K562 (cell line): Measurements from ENCODE around the gene TRIAP1. TPM values are rescaled to one million over a fixed set of nuclear protein-coding genes. Genes with fewer than 3 reads are reported as not detected.

Experiments
- BRF2 ChIP-seq: IDR thresholded peaks from 3 replicates; pipeline ENCODE4 v1.6.1; 2011; ENCODE audit warnings: borderline replicate concordance, mild to moderate bottlenecking; ENCODE audit not compliant: insufficient read length, insufficient read depth
- CREBBP ChIP-seq: IDR thresholded peaks from one replicate; pipeline ENCODE4 v1.6.1; 2012; ENCODE audit warnings: low read depth, mild to moderate bottlenecking, control low read depth, inconsistent platforms, low read length
- ETV1 ChIP-seq: fragments of 450-650 bp; conservative IDR thresholded peaks from 2 replicates; pipeline ENCODE4 v1.6.1; 2016; ENCODE audit warnings: missing genetic modification characterization, control low read depth, low read depth, missing compliant biosample characterization
- FUS ChIP-seq: fragments of 200-400 bp; formaldehyde crosslinking; optimal IDR thresholded peaks from 2 replicates; pipeline ENCODE3; 2017; ENCODE audit warnings: low read depth, low read length
- GABPB2 ChIP-seq: fragments of 250-450 bp; sonication (Bioruptor Pico); conservative IDR thresholded peaks from 2 replicates; pipeline ENCODE4 v1.5.1; 2021; ENCODE audit warnings: mild to moderate bottlenecking
- GTF2F1 ChIP-seq: IDR thresholded peaks from 2 replicates; pipeline ENCODE4 v1.6.1; 2011; ENCODE audit warnings: low read depth, low read length, improper control_type of control experiment
- HCFC1 ChIP-seq: IDR thresholded peaks from 2 replicates; pipeline ENCODE4 v1.6.1; 2012; ENCODE audit warnings: low read depth, low read length, improper control_type of control experiment
- HES1 ChIP-seq: fragments of 450-650 bp; IDR thresholded peaks from 2 replicates; pipeline ENCODE4 v1.6.1; 2016; ENCODE audit warnings: low read depth, mild to moderate bottlenecking, moderate library complexity
- MAFF ChIP-seq: IDR thresholded peaks from 2 replicates; pipeline ENCODE4 v1.6.1; 2012; ENCODE audit warnings: low read length, improper control_type of control experiment
- MAZ ChIP-seq, 2 experiments: fragments of 450-650 bp in 1 of 2; sonication (generic) in 1 of 2; formaldehyde crosslinking; IDR thresholded peaks in 1 of 2; conservative IDR thresholded peaks in 1 of 2; 2 replicates each; pipeline versions ENCODE4 v1.4.0 to v1.5.0; 2020; ENCODE audit warnings: mild to moderate bottlenecking in 1 of 2, missing genetic modification reagents in 1 of 2
- MCM2 ChIP-seq: fragments of 450-650 bp; IDR thresholded peaks from 2 replicates; pipeline ENCODE4 v1.6.1; 2017; ENCODE audit warnings: low read depth, mild to moderate bottlenecking
- MCM3 ChIP-seq: fragments of 450-650 bp; IDR thresholded peaks from 2 replicates; pipeline ENCODE4 v1.6.1; 2016
- MEIS2 ChIP-seq: fragments of 450-650 bp; IDR thresholded peaks from 2 replicates; pipeline ENCODE4 v1.6.1; 2014; ENCODE audit warnings: mild to moderate bottlenecking; ENCODE audit not compliant: partially characterized antibody
- MYC ChIP-seq, 2 experiments: fragments of 250-450 bp in 1 of 2; sonication (Bioruptor Pico) in 1 of 2; IDR thresholded peaks; 2 replicates each; pipeline versions ENCODE4 v1.5.1 to v1.6.1; 2012 to 2021; ENCODE audit warnings: low read depth in 2 of 2, borderline replicate concordance in 1 of 2, improper control_type of control experiment in 1 of 2, low read length in 1 of 2, mild to moderate bottlenecking in 1 of 2, moderate library complexity in 1 of 2
- NEUROD1 ChIP-seq: fragments of 150-350 bp; IDR thresholded peaks from 2 replicates; pipeline ENCODE4 v1.6.1; 2014; ENCODE audit warnings: borderline replicate concordance, low read length, low read depth; ENCODE audit not compliant: partially characterized antibody
- POLR2G ChIP-seq: fragments of 200-400 bp; formaldehyde crosslinking; IDR thresholded peaks from 2 replicates; pipeline ENCODE4 v1.6.1; 2017; ENCODE audit warnings: low read depth, mild to moderate bottlenecking, antibody characterized with exemption, low read length, moderate library complexity
- PRMT5 ChIP-seq: sonication (generic); formaldehyde crosslinking; IDR thresholded peaks from 2 replicates; pipeline ENCODE4 v1.5.0; 2020; ENCODE audit warnings: missing genetic modification reagents
- RBM22 ChIP-seq: fragments of 200-400 bp; formaldehyde crosslinking; IDR thresholded peaks from 2 replicates; pipeline ENCODE4 v1.6.1; 2018; ENCODE audit warnings: low read length, low read depth; ENCODE audit not compliant: poor library complexity, severe bottlenecking
- SAP30 ChIP-seq: fragments of 200-600 bp; sonication (generic); IDR thresholded peaks from 2 replicates; pipeline ENCODE4 v1.6.1; 2012; ENCODE audit warnings: borderline replicate concordance, low read depth, mild to moderate bottlenecking, moderate library complexity, low read length, control low read depth, inconsistent platforms; ENCODE audit not compliant: insufficient read depth, poor library complexity, severe bottlenecking
- TEAD1 ChIP-seq, 2 experiments: fragments of 450-650 bp in 1 of 2; sonication (generic) in 1 of 2; formaldehyde crosslinking; IDR thresholded peaks; 2 replicates each; pipeline versions ENCODE4 v1.4.0 to v1.8.0; 2020 to 2022; ENCODE audit warnings: mild to moderate bottlenecking in 2 of 2, missing genetic modification reagents in 1 of 2
- TEAD2 ChIP-seq: fragments of 450-650 bp; IDR thresholded peaks from 2 replicates; pipeline ENCODE4 v1.6.1; 2016; ENCODE audit warnings: missing genetic modification characterization, control low read depth, missing compliant biosample characterization
- YY1 ChIP-seq, 3 experiments: IDR thresholded peaks; 2 replicates each; pipeline ENCODE4 v1.6.1; 2011; ENCODE audit warnings: low read length in 2 of 3, mild to moderate bottlenecking in 2 of 3, moderate library complexity in 2 of 3, borderline replicate concordance in 1 of 3, control low read depth in 1 of 3, low read depth in 1 of 3; ENCODE audit not compliant: insufficient read depth in 3 of 3, insufficient replicate concordance in 2 of 3, control insufficient read depth in 1 of 3, insufficient read length in 1 of 3; ENCODE audit errors: extremely low read depth in 1 of 3
- ZNF3 ChIP-seq: fragments of 250-450 bp; sonication (Bioruptor Pico); IDR thresholded peaks from 2 replicates; pipeline ENCODE4 v1.5.0; 2021; ENCODE audit warnings: mild to moderate bottlenecking, moderate library complexity
- polyA plus RNA-seq, 8 experiments: library from polyadenylated mRNA; depleted of rRNA in 4 of 8; stranded (reverse) in 5 of 8; unstranded in 3 of 8; fragments of >200 nt; fragmentation: Nextera tagmentation in 2 of 8; fragmentation: Illumina TruSeq in 1 of 8; extraction: Ambion mirVana in 2 of 8; extraction: Trizol in 1 of 8; gene quantifications; 2 replicates each; pipeline versions ENCODE4 v1.2.1 to v1.2.3, GENCODE V29; 2011 to 2014; ENCODE audit warnings: inconsistent platforms in 1 of 8, missing spikeins in 1 of 8
- total RNA-seq, 7 experiments: library from RNA; depleted of rRNA in 6 of 7; stranded (reverse); fragments of >200 nt in 6 of 7; fragmentation: Illumina TruSeq in 2 of 7; extraction: Trizol in 2 of 7; gene quantifications; 2 replicates each; pipeline versions ENCODE4 v1.2.1 to v1.2.3, GENCODE V29; 2011 to 2021; ENCODE audit warnings: low replicate concordance in 1 of 7
- TF ChIP-seq, protein P1 (sequence below): sonication (generic); formaldehyde crosslinking; IDR thresholded peaks from 2 replicates; pipeline ENCODE4 v1.9.0; 2022; ENCODE audit warnings: mild to moderate bottlenecking, missing genetic modification reagents
- TF ChIP-seq, protein P2 (sequence below): sonication (generic); IDR thresholded peaks from 2 replicates; pipeline ENCODE4 v1.6.1; 2016

TRIAP1 gene
- total and polyA plus RNA-seq, 9 of the 15 experiments (the other 6 are each of a cell fraction or from before 2014, with no cell fraction given), result 37.3 to 354 (median 65.4) TPM

DNA sequence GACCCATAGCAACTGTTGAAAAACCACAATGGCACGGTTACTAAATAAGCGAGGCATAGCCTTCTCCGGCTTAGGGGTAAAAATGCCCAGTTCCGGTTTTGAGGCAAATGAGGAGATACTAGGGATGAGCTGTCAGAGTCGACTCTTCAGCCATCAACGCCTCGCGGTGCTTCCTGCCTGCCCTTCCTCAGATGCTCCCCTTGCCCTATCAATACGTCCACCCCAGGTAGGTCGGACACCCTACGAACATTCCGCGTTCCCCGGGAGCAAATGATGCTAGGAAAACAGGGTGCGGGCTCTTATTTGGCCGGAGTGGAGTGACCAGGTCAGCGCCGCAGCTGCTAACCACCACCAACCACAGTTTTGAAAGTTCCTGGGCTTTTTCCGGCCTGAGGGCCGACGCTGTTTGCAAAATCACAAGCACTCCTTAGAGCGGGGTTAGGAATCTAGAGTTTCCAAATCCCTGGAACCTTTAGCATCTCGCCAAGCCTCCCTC lies 22.2 kb upstream of the TRIAP1 start (continued):
- TF ChIP-seq NEUROD1, result peak; percentile 85
- TF ChIP-seq, protein P1, sequence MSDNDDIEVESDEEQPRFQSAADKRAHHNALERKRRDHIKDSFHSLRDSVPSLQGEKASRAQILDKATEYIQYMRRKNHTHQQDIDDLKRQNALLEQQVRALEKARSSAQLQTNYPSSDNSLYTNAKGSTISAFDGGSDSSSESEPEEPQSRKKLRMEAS (CRISPR knock-in tag), result no peak
- peak in 1 of 3 experiments; percentile 11 for TF ChIP-seq YY1 (IDR thresholded peaks at IDR 0.05; ENCODE audit: borderline replicate concordance in 1 of 3, control insufficient read depth in 1 of 3, extremely low read depth in 1 of 3, insufficient read depth in 3 of 3, insufficient read length in 1 of 3, insufficient replicate concordance in 2 of 3, low read depth in 1 of 3, low read length in 2 of 3)
- no peak for TF ChIP-seq TEAD2 (tag)
- peak in 1 of 2 experiments; percentile 8; a peak in 1 of 4 replicates for TF ChIP-seq MAZ (CRISPR knock-in tag; conservative IDR thresholded peaks at IDR 0.05 in 1 of 2, IDR thresholded peaks at IDR 0.05 in 1 of 2)
- no peak for TF ChIP-seq MCM2
- peak; percentile 7; the same call in 1 of the 2 replicates for TF ChIP-seq HCFC1
- no peak for TF ChIP-seq MAFF
- TF ChIP-seq POLR2G, result peak; percentile 47; the same call in 1 of the 2 replicates
- TF ChIP-seq GABPB2 (CRISPR knock-in tag), result no peak
- peak; percentile 56 for TF ChIP-seq SAP30
- TF ChIP-seq PRMT5 (CRISPR knock-in tag), result no peak
- no peak for TF ChIP-seq HES1
- TF ChIP-seq MEIS2, result peak; percentile 47
- no peak for TF ChIP-seq FUS
- no peak for TF ChIP-seq MCM3
- 0 out of 4 replicates have a peak, but pooled peaks of 1 of the 2 experiments have one; percentile 31 for TF ChIP-seq TEAD1 (CRISPR knock-in tag; IDR thresholded peaks at IDR 0.05)
- peak; percentile 42; the same call in 1 of the 2 replicates for TF ChIP-seq MYC (IDR thresholded peaks at IDR 0.05; ENCODE audit: low read depth, low read length)
- no peak for TF ChIP-seq MYC (CRISPR knock-in tag; IDR thresholded peaks at IDR 0.05; ENCODE audit: borderline replicate concordance, low read depth)
- peak; percentile 29; the same call in 1 of the 2 replicates for TF ChIP-seq ETV1 (tag)
- TF ChIP-seq CREBBP, result no peak
- TF ChIP-seq GTF2F1, result no peak
- TF ChIP-seq RBM22, result no peak
- TF ChIP-seq, protein P2, sequence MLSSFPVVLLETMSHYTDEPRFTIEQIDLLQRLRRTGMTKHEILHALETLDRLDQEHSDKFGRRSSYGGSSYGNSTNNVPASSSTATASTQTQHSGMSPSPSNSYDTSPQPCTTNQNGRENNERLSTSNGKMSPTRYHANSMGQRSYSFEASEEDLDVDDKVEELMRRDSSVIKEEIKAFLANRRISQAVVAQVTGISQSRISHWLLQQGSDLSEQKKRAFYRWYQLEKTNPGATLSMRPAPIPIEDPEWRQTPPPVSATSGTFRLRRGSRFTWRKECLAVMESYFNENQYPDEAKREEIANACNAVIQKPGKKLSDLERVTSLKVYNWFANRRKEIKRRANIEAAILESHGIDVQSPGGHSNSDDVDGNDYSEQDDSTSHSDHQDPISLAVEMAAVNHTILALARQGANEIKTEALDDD, result peak; percentile 68
- no peak for TF ChIP-seq ZNF3 (CRISPR knock-in tag)
- no peak for TF ChIP-seq BRF2
